WTC11 (cell line): ENCODE measurements around the gene DPP7. TPM values are rescaled to one million over a fixed set of nuclear protein-coding genes. Genes with fewer than 3 reads are reported as not detected.

ENCODE experiments used
- ATAC-seq: fragments of 200-7000 bp; cut with Tn5 transposase; 2 replicates; pipeline ENCODE4 v1.10.0; 2021; ENCODE audit warnings: mild to moderate bottlenecking, moderate library complexity
- CTCF ChIA-PET: fragments of 300-600 bp; sonication (Branson Sonifier 250); formaldehyde crosslinking; loops from one replicate; lab custom pipeline; 2021; ENCODE audit warnings: antibody characterized with exemption; lab: Charles Lee
- POLR2A ChIA-PET: fragments of 350-600 bp; sonication (Branson Sonifier 250); formaldehyde crosslinking; loops from one replicate; lab custom pipeline; 2021; ENCODE audit warnings: antibody characterized with exemption; lab: Charles Lee
- DNase-seq: peaks from one replicate; pipeline ENCODE4 v3.0.0; 2021; ENCODE audit warnings: low spot score
- H3K27ac Mint-ChIP-seq: 2 replicates; pipeline ENCODE4 v1.8.0; 2021; ENCODE audit warnings: mixed read lengths
- H3K27me3 Mint-ChIP-seq: 2 replicates; pipeline ENCODE4 v1.8.0; 2021; ENCODE audit warnings: low read depth, mild to moderate bottlenecking, moderate library complexity, mixed read lengths
- H3K36me3 Mint-ChIP-seq: 2 replicates; pipeline ENCODE4 v1.8.0; 2021; ENCODE audit warnings: mixed read lengths
- H3K4me1 Mint-ChIP-seq: 2 replicates; pipeline ENCODE4 v1.8.0; 2022; ENCODE audit warnings: mixed read lengths
- H3K4me3 Mint-ChIP-seq: 2 replicates; pipeline ENCODE4 v1.8.0; 2021; ENCODE audit warnings: mild to moderate bottlenecking, moderate library complexity, mixed read lengths
- H3K9me3 Mint-ChIP-seq: 2 replicates; pipeline ENCODE4 v1.8.0; 2021; ENCODE audit warnings: mixed read lengths
- ARID4B ChIP-seq: sonication (generic); formaldehyde crosslinking; IDR thresholded peaks from 2 replicates; pipeline ENCODE4 v1.8.0; 2023; ENCODE audit warnings: missing genetic modification reagents, mild to moderate bottlenecking, borderline replicate concordance
- ATF3 ChIP-seq: sonication (generic); formaldehyde crosslinking; conservative IDR thresholded peaks from 2 replicates; pipeline ENCODE4 v1.8.1; 2022; ENCODE audit warnings: mild to moderate bottlenecking, missing genetic modification reagents
- ETV6 ChIP-seq: sonication (generic); formaldehyde crosslinking; IDR thresholded peaks from 2 replicates; pipeline ENCODE4 v1.8.1; 2022; ENCODE audit warnings: mild to moderate bottlenecking, missing genetic modification reagents
- FOXJ3 ChIP-seq: sonication (generic); formaldehyde crosslinking; IDR thresholded peaks from 2 replicates; pipeline ENCODE4 v1.9.0; 2021; ENCODE audit warnings: missing genetic modification reagents, mild to moderate bottlenecking, borderline replicate concordance
- IRF2 ChIP-seq: sonication (generic); formaldehyde crosslinking; IDR thresholded peaks from 2 replicates; pipeline ENCODE4 v1.8.0; 2022; ENCODE audit warnings: low read depth, missing genetic modification reagents, borderline replicate concordance
- JAZF1 ChIP-seq: fragments of 250-450 bp; sonication (Bioruptor Pico); IDR thresholded peaks from 2 replicates; pipeline ENCODE4 v1.9.0; 2021; ENCODE audit warnings: moderate library complexity, mild to moderate bottlenecking, inconsistent platforms
- KAT7 ChIP-seq: sonication (generic); formaldehyde crosslinking; IDR thresholded peaks from 2 replicates; pipeline ENCODE4 v1.8.1; 2023; ENCODE audit warnings: missing genetic modification reagents, mild to moderate bottlenecking, borderline replicate concordance
- NR1H2 ChIP-seq: sonication (generic); formaldehyde crosslinking; IDR thresholded peaks from 2 replicates; pipeline ENCODE4 v1.9.0; 2021; ENCODE audit warnings: mild to moderate bottlenecking, moderate library complexity, missing genetic modification reagents
- OVOL2 ChIP-seq: fragments of 250-450 bp; sonication (Bioruptor Pico); IDR thresholded peaks from 2 replicates; pipeline ENCODE4 v1.9.0; 2021; ENCODE audit warnings: mild to moderate bottlenecking, borderline replicate concordance
- TCF7 ChIP-seq: sonication (generic); formaldehyde crosslinking; IDR thresholded peaks from 2 replicates; pipeline ENCODE4 v1.8.0; 2022; ENCODE audit warnings: mild to moderate bottlenecking, low read depth, missing genetic modification reagents, moderate library complexity
- USF2 ChIP-seq: sonication (generic); formaldehyde crosslinking; IDR thresholded peaks from 2 replicates; pipeline ENCODE4 v1.8.1; 2023; ENCODE audit warnings: mild to moderate bottlenecking, missing genetic modification reagents, moderate library complexity
- ZNF219 ChIP-seq: sonication (generic); formaldehyde crosslinking; IDR thresholded peaks from 2 replicates; pipeline ENCODE4 v1.8.0; 2023; ENCODE audit warnings: missing genetic modification reagents, mild to moderate bottlenecking, borderline replicate concordance
- ZNF396 ChIP-seq: fragments of 250-450 bp; sonication (Bioruptor Pico); IDR thresholded peaks from 2 replicates; pipeline ENCODE4 v1.8.0; 2021; ENCODE audit warnings: mild to moderate bottlenecking, moderate library complexity, borderline replicate concordance
- ZNF425 ChIP-seq: fragments of 250-450 bp; sonication (Bioruptor Pico); conservative IDR thresholded peaks from 2 replicates; pipeline ENCODE4 v1.9.0; 2021; ENCODE audit warnings: mild to moderate bottlenecking
- ZNF671 ChIP-seq: fragments of 250-450 bp; sonication (Bioruptor Pico); IDR thresholded peaks from 2 replicates; pipeline ENCODE4 v1.8.0; 2021; ENCODE audit warnings: mild to moderate bottlenecking
- total RNA-seq: library from RNA; stranded (reverse); gene quantifications from 3 replicates; pipeline ENCODE4 v1.2.3, GENCODE V29; 2021
- TF ChIP-seq, protein P1 (sequence below): fragments of 250-450 bp; sonication (Bioruptor Pico); IDR thresholded peaks from 2 replicates; pipeline ENCODE4 v1.9.0; 2021; ENCODE audit warnings: mild to moderate bottlenecking
- TF ChIP-seq, protein P2 (sequence below): sonication (generic); formaldehyde crosslinking; IDR thresholded peaks from 2 replicates; pipeline ENCODE4 v1.8.0; 2022; ENCODE audit warnings: mild to moderate bottlenecking, missing genetic modification reagents
- TF ChIP-seq, protein P3 (sequence below): fragments of 250-450 bp; sonication (Bioruptor Pico); IDR thresholded peaks from 2 replicates; pipeline ENCODE4 v1.9.0; 2021; ENCODE audit warnings: mild to moderate bottlenecking, borderline replicate concordance

DPP7 gene
- total RNA-seq, 1 experiment from 2014 or later: 38.9 TPM

DNA sequence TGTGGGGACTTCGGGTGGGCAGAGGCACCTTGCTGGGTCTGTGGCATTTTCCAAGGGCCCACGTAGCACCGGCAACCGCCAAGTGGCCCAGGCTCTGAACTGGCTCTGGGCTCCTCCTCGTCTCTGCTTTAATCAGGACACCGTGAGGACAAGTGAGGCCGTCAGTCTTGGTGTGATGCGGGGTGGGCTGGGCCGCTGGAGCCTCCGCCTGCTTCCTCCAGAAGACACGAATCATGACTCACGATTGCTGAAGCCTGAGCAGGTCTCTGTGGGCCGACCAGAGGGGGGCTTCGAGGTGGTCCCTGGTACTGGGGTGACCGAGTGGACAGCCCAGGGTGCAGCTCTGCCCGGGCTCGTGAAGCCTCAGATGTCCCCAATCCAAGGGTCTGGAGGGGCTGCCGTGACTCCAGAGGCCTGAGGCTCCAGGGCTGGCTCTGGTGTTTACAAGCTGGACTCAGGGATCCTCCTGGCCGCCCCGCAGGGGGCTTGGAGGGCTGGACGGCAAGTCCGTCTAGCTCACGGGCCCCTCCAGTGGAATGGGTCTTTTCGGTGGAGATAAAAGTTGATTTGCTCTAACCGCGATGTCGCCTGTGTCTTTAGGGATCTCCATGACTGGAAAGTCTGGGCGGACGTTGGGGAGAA, 5.8 kb downstream of the DPP7 start (continued):
- TF ChIP-seq ETV6: no peak
- TF ChIP-seq, all 79 proteins: peak for 0

GRCh38 chr9:137107982-137108381, 6.6 kb downstream of the DPP7 start:
- H3K36me3 Mint-ChIP-seq: 0 out of 2 replicates have a peak, but pooled peaks cover 7% of the 10 kb centered on the region
- ChIA-PET POLR2A (no interaction called here), CTCF (interaction anchor here (0.6 to 2.0 kb wide), 3 partner anchors 40 to 443 kb away, joined by 3 to 8 read pairs (median 4); no protein-coding TSS in a partner anchor)
- DNase-seq (no peak), ATAC-seq (no peak)
- H3K4me1 Mint-ChIP-seq: no peaks in the 10 kb centered on the region
- H3K27me3 Mint-ChIP-seq: peaks cover 2% of the 10 kb centered on the region; the same call in 1 of the 2 replicates
- TF ChIP-seq ZNF219 (CRISPR knock-in tag) (no peak), NR1H2 (CRISPR knock-in tag) (no peak), ETV6 (no peak), OVOL2 (CRISPR knock-in tag) (no peak), ZNF396 (CRISPR knock-in tag) (no peak), TCF7 (CRISPR knock-in tag) (no peak), ARID4B (CRISPR knock-in tag) (no peak), IRF2 (CRISPR knock-in tag) (no peak), FOXJ3 (CRISPR knock-in tag) (no peak), JAZF1 (CRISPR knock-in tag) (no peak), ZNF425 (no peak), ZNF671 (no peak), KAT7 (CRISPR knock-in tag) (no peak), ATF3 (CRISPR knock-in tag) (no peak), USF2 (CRISPR knock-in tag) (no peak)
- TF ChIP-seq, protein P1, sequence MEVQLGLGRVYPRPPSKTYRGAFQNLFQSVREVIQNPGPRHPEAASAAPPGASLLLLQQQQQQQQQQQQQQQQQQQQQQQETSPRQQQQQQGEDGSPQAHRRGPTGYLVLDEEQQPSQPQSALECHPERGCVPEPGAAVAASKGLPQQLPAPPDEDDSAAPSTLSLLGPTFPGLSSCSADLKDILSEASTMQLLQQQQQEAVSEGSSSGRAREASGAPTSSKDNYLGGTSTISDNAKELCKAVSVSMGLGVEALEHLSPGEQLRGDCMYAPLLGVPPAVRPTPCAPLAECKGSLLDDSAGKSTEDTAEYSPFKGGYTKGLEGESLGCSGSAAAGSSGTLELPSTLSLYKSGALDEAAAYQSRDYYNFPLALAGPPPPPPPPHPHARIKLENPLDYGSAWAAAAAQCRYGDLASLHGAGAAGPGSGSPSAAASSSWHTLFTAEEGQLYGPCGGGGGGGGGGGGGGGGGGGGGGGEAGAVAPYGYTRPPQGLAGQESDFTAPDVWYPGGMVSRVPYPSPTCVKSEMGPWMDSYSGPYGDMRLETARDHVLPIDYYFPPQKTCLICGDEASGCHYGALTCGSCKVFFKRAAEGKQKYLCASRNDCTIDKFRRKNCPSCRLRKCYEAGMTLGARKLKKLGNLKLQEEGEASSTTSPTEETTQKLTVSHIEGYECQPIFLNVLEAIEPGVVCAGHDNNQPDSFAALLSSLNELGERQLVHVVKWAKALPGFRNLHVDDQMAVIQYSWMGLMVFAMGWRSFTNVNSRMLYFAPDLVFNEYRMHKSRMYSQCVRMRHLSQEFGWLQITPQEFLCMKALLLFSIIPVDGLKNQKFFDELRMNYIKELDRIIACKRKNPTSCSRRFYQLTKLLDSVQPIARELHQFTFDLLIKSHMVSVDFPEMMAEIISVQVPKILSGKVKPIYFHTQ: no peak
- TF ChIP-seq, protein P2, sequence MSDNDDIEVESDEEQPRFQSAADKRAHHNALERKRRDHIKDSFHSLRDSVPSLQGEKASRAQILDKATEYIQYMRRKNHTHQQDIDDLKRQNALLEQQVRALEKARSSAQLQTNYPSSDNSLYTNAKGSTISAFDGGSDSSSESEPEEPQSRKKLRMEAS (CRISPR knock-in tag): no peak
- TF ChIP-seq, protein P3, sequence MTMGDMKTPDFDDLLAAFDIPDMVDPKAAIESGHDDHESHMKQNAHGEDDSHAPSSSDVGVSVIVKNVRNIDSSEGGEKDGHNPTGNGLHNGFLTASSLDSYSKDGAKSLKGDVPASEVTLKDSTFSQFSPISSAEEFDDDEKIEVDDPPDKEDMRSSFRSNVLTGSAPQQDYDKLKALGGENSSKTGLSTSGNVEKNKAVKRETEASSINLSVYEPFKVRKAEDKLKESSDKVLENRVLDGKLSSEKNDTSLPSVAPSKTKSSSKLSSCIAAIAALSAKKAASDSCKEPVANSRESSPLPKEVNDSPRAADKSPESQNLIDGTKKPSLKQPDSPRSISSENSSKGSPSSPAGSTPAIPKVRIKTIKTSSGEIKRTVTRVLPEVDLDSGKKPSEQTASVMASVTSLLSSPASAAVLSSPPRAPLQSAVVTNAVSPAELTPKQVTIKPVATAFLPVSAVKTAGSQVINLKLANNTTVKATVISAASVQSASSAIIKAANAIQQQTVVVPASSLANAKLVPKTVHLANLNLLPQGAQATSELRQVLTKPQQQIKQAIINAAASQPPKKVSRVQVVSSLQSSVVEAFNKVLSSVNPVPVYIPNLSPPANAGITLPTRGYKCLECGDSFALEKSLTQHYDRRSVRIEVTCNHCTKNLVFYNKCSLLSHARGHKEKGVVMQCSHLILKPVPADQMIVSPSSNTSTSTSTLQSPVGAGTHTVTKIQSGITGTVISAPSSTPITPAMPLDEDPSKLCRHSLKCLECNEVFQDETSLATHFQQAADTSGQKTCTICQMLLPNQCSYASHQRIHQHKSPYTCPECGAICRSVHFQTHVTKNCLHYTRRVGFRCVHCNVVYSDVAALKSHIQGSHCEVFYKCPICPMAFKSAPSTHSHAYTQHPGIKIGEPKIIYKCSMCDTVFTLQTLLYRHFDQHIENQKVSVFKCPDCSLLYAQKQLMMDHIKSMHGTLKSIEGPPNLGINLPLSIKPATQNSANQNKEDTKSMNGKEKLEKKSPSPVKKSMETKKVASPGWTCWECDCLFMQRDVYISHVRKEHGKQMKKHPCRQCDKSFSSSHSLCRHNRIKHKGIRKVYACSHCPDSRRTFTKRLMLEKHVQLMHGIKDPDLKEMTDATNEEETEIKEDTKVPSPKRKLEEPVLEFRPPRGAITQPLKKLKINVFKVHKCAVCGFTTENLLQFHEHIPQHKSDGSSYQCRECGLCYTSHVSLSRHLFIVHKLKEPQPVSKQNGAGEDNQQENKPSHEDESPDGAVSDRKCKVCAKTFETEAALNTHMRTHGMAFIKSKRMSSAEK (CRISPR knock-in tag): no peak
- no peak overlapping the region for H3K27ac Mint-ChIP-seq
- H3K4me3 Mint-ChIP-seq: no peak overlapping the region
- H3K9me3 Mint-ChIP-seq: no peaks in the 10 kb centered on the region
